AG08396 (cell line): ENCODE data around the gene HSD17B8.
"Not testable (repeated sequence)": the region's sequence is repeated elsewhere in the genome, so short reads cannot be mapped to it uniquely, and the experiment has no call there.

Experiments used
- DNase-seq: peaks from one replicate; pipeline ENCODE4 v3.0.0; 2012; ENCODE audit warnings: low spot score, mixed read lengths

The HSD17B8 gene

DNA sequence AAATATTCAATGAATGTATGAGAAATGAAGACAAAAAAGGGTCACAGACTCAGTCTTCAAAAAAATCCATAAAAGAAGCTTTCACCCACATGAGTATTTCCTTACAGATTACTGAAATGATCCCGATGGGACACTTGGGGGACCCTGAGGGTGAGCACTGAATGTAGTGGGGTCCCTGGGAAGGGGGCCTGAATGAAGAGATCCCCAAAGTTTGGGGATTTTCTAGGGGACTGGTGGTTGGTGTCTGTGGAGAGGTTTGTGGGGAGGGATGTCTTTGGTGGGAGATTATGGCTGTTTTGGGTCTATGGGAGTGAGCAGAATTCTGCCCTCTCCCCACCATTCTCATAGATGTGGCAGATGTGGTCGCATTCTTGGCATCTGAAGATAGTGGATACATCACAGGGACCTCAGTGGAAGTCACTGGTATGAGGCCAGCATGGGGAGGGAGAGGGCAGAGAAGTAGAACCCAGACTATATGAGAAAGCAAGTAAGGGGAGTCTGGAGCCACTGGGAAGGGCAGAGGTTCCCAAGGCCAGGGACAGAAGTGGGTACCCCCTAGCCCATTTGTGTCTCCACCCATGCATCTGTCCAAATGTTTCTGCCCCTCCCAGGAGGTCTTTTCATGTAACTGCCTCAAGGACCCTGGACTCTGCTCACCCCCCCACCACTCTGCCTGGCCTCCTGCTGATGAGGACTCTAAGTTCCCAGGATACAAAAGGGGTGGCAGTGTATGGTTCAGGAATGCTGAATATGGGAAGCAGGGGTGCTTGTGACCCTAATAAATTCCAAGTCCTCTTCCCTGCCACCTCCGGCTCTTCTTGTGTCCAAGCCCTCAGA, 1.8 kb downstream of the HSD17B8 start:
- no peak for DNase-seq

DNA sequence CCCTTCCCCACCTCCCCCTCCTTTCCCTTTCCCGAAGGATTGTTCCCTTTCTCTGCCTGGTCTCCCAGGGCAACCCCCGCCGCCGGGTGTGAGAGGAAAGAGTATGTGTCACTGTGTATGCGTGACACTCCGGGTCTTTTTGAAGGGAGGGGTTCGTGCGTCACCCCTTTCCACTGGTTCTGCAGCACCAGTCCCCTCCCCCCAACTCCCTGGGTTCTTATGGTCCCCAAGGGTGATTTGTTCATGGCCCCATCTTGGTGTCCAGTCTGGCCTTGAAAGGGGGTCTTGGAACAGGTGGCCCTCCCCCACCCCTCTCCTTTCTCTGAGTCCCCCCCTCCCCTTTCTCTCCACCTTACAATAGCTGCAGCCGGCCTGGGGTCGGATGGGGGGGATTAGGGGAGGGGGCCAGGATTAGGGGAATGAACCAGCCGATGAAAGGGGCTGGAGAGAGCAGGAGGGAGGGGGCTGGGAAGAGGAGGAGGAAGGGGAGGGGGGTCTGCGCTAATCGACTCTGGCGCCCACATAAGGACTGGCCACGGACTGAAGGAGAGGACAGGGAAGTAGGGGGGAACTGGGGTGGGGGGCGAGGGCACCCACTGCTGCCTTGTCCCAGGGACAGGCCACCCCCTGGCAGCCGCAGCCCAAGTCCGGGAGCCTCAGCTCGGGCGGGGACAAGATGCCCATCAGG, 2.6 kb downstream of the HSD17B8 start:
- peak; percentile 82 for DNase-seq

DNA sequence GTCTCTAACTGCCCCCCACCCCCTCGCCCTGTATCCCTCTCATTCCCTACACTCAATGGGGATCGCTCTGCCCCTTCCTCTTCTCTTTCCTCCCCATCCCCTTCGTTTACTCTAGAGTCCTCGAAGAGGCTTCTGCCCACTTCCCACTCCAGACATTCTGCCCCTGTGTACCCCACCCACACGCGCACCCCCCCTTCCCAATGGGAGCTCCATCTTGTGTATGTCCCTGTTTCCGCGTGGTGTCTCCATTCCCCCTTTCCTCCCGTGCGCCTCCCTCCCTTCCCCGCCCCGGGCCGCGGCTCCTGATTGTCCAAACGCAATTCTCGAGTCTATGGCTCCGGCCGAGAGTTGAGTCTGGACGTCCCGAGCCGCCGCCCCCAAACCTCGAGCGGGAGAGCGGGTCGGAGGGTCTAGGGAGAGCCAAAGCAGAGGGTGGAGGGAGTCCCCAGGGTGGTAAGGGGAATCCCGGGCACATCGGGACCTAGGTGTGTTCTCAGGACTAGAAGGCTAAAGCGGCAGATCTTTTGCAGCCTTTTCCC, 3.2 kb downstream of the HSD17B8 start:
- DNase-seq = peak; percentile 73

DNA sequence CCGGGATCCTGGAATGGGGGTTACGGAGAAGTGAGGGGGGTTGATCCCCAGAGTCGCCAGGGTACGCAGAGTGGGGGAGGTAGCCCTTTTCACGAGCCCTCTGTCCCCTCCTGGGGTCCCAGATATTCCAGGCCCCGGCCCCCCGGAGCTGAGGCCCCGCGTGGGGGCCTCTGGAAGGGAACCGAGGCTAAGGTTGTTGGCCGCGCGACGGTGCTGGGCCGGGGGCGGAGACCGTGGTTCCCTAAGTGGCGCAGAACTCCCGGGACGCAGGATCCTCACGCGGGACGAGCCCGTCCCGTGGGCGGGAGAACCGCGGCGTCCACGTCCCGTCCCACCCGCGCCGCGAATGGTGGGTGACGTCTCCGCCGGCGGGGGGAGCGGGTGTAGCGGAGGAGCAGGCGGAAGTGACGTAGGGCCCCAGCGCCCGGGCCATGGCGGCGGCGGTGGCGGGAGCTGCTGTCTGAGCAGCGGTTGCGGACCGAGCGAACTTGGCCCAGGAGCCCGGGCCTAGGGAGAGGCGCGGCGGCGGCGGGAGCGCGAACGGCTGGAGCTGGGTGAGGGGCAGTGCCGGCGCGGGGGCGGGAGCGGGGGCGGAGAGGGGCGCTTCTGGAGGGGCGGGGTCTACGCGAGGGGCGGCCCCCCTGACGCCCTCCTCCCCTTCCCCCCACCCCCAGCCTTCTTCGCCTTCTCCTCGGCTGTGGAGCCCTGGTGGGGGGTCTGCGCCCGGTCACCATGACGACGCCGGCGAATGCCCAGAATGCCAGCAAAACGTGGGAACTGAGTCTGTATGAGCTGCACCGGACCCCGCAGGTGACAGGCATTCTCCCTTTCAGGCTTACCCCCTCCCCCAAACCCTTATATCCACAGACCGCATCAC, 3.9 kb downstream of the HSD17B8 start, which contains the start of gene RING1:
RING1 (plus strand) TSS at position 410 of the 877 bp plus-strand sequence; CDS start at position 733, 323 bp downstream.
- peak; percentile 95 for DNase-seq

DNA sequence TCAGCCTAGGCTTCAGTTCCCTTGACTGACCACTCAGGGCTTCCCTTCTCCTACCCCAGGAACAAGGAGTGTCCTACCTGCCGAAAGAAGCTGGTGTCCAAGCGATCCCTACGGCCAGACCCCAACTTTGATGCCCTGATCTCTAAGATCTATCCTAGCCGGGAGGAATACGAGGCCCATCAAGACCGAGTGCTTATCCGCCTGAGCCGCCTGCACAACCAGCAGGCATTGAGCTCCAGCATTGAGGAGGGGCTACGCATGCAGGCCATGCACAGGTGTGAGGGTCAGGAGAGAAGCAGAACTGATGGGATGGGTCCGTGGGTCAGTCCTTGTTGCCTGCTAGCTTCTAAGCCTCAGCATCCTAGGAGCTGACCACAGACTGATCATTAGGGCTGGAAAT, 5.4 kb downstream of the HSD17B8 start:
- DNase-seq = no peak

DNA sequence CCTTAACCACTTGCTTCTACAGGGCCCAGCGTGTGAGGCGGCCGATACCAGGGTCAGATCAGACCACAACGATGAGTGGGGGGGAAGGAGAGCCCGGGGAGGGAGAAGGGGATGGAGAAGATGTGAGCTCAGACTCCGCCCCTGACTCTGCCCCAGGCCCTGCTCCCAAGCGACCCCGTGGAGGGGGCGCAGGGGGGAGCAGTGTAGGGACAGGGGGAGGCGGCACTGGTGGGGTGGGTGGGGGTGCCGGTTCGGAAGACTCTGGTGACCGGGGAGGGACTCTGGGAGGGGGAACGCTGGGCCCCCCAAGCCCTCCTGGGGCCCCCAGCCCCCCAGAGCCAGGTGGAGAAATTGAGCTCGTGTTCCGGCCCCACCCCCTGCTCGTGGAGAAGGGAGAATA, 6.7 kb downstream of the HSD17B8 start:
- DNase-seq = peak; percentile 1

DNA sequence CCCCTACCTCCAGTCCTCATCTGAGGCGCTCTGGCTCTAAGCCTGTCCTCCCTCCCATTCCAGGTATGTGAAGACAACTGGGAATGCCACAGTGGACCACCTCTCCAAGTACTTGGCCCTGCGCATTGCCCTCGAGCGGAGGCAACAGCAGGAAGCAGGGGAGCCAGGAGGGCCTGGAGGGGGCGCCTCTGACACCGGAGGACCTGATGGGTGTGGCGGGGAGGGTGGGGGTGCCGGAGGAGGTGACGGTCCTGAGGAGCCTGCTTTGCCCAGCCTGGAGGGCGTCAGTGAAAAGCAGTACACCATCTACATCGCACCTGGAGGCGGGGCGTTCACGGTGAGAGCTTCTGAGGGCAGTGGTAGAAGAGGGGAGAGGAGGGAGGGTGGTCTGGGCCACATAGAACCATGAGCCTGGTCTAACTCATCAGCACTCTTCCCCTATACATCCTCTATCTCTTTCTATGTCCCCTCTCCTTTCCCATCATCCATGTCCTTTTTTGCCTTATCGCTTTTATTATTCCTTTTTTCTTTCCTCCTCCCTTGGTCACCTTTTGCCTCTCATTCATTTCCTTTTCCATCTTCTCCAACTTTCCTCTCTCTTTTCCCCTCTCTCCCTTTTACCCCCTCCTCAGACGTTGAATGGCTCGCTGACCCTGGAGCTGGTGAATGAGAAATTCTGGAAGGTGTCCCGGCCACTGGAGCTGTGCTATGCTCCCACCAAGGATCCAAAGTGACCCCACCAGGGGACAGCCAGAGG, 7.4 kb downstream of the HSD17B8 start:
- no peak for DNase-seq

DNA sequence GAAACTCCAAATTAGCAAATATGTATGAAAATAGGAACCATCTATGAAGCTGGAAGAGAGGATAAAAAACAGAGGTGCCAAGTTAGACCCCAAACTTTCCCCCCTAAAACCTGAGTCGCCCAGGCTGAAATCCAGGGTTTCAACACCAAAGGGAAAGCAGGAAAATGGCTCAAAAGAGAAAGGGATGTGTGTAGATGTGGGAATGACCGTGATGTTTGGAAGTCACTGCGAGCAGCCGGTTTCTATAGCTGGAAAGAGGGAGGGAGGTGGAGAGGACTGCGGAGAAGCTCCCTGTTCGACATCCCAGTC, 8.4 kb downstream of the HSD17B8 start:
- DNase-seq = no peak

DNA sequence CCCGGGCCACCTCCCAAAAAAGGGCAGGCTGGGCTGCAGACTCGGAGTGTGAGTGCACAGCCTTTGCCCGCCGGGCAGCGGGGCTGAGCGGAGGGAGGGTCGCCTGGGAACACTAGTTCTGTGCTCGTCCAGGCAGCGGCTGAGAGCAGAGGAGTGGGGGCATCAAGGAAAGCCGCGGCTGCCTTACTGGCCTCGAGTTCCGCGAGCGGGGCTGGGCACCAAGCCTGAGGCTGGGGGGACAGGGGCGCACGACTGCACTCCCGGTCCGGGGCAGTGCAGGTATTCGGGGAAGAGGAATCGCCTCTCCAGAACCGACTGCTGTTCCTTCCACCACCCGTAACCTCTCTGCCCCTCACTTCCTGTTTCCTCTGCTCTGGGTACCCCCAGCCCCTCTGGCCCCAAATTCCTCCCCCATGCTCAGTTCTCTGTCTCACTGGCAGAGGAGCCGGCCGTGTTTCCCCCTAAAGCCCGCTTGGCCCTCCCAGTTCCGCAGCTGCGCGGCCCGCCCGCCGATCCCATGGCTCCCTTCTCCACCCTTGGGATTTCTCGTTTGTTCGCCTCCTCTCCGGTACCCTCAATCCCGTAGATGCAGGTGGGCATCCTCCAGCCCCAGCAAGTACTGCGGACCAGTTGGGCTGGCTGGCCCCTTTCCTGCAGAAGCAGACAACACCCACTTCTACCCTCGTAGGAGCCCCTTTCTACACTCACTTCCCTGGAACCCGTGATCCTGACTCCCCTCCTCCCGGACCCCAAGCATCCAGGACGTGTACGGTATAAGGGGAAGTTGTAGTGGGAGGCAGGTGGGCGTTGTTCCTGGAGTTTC, 8.9 kb downstream of the HSD17B8 start:
- DNase-seq = peak; percentile 56

DNA sequence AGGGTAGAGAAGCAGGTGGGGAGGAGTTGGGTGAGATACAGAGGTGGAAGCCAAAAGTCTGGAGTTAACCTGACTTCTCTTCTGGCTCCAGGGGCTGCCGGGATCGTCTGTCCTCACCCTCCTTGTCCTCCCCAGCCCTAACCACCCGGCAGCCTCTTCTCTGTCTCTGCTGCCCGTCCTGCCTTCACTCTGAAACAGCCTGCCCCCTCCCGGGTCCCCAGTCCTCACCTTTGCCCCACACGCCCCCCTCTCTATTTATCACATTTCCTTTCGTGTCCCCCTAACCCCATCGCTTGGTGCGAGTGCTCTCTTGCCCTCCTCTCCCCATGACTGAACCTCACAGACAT, 9.5 kb downstream of the HSD17B8 start:
- DNase-seq = no peak

DNA sequence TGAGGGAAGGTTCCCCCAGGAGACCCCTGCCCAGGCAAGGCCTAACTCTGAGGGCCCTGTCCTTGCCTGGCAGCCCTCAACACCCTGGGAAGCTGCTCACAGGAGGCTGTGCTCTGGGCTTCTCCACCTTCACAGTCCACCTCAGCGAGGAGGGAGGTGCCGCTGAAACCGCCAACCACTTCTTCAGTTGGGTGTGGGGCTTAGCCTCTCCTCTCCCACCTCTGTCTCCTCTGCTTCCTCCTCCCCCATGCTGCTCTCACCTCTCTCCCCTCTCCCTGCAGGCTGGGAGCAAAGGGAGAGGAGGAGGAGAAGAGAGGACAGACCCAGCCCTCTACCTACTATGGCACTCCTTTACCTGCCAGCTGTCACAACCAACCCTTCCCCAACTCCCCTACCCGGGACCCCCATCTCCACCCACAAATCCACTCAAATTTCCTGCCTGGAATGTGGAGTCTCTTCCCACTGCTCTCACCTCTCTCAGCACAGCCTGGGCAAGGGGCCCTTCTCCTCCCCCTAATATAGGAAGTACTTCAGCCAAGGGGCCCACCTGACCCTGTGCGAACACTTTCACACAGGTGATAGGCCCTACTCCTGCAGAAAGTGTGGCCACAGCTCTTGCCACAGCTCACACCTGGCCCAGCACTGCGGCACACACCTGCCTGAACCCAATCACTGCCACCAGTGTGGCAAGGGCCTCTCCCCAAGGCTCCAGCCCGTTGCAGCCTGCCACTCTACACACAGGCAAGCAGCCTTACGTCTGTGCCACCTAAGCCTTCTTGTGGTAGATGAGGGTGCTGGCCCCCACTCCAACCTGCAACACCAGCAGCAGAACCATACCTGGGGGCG, 11.0 kb downstream of the HSD17B8 start:
- no peak for DNase-seq

DNA sequence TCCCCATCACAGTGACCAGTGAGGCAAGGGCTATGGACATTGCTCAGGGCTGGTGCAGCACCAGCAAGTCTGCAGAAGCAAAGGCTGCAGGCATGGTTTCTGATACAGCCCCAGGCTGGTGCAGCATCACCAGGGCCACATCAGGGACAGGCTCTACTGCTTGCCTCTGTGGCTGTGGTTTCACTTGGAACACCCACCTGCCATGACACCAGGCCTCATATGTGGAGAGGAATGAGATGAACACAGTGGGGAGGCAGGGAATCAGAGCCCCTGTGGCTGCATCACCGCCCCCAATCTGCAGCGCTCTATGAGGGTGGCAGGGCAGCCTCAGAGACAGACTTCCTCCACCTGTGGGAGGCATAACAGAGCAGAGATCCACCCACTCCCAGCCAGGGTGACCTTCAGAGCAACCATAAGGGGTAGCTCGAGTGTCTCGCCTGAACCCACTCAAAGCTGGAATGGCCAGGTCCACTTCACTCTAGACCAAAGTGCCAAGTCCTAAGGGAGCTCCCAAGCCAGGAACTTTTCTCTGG, 11.7 kb downstream of the HSD17B8 start:
- DNase-seq = no peak

DNA sequence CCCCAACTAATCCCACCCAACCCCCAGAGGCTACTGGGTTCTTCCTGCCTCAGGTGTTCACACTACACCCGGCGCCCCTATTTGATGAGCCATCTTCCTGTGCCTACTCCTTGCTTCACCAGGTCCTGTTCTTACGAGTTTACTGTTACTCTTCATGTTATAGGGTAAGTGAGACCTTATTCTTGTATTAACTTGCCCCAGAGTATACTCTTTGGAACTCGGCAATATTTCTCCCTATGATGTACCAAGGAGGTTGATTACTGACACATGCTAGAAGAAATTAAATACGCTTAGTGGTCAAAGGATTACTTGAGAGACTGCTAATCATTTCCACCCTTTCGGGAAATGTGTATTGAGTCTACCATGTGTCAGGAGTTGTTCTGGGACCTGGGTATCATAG, 12.8 kb downstream of the HSD17B8 start:
- no peak for DNase-seq

DNA sequence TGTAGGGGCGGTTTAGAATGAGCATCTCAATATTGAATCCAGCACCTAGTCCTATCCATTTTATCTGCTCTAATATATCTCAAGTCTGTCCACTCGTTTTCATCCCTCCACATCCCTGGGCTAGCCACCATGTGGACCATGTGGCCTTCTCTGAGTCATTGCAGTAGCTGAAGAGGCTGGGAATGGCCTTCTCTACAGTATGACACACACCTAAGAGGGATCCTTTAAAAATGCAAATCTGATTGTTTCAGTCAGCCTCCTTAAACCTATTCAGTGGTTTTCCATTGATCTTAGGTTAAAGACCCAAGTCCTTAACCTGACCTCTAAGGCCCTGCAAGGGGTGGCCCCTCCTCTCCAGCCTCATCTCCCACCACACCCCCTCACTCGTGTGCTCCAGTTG, 13.2 kb downstream of the HSD17B8 start:
- no peak for DNase-seq

DNA sequence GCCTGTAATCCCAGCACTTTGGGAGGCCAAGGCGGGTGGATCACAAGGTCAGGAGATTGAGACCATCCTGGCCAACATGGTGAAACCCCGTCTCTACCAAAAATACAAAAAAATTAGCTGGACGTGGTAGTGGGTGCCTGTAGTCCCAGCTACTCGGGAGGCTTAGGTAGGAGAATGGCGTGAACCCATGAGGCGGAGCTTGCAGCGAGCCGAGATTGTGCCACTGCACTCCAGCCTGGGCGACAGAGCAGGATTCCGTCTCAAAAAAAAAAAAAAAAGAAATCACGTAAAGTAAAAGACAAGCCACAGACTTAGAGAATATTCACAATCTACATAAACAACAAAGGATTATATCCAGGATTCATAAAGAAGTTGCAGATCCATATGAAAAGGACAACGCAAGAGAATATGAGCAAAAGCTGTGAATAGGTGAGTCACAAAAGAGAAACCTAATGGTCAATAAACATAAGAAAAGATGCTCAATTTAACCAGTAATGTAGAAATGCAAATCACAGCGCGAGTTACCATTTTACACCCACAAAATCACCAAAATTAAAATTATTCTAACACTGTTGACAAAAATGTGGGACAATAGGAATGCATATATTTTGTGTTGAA, 22.2 kb downstream of the HSD17B8 start:
- DNase-seq = not testable (repeated sequence)

DNA sequence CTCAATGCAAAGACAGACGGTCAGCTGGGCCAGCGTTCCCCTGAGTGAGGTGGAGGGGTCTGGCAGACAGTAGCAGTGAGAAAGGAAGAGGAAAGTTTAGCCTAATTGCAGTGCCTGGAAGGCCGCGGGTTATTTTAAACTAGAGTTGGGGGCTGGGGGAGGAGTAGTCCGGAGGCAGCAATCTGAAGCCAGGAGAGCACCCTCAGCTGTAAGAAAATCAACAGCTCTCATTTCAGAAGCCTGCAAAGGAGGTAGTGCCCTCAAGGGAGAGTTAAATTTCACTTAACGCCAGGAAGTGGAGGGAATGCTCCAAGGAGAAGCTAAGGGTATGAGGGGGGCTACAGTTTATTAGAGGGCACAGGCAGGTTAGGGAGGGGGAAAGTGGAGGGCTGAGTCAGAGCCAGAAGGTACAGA, 30.8 kb downstream of the HSD17B8 start:
- no peak for DNase-seq

DNA sequence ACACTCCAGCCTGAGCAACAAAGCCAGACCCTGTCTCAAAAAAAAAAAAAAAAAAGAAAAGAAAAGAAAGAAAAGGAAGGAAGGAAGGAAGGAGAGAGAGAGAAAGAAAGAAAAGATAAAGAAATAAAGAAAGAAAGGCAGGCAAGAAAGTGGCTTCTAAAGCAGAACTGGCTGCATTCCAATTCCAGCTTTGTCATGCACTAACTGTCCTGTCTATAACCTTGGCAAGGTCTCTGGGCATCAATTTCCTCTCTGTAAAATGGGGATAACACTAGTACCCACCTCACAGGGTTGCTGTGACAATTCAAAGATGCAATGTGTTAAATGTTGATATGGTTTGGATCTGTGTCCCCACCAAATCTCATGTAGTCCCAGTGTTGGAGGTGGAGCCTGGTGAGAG, 31.9 kb downstream of the HSD17B8 start:
- DNase-seq = no peak

DNA sequence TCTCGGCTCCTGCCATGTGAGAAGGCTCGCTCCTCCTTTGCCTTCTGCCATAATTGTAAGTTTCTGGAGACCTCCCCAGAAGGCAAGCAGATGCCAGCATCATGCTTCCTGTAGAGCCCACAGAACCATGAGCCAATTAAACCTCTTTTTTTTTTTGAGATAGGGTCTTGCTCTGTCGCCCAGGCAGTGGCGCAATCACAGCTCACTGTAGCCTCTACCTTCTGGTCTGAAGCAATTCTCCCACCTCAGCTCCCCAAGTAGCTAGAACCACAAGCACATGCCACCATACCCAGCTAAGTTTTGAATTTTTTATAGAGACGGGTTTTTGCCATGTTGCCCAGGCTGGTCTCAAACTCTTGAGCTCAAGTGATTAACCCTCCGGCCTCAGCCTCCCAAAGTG, 32.4 kb downstream of the HSD17B8 start:
- DNase-seq = no peak

DNA sequence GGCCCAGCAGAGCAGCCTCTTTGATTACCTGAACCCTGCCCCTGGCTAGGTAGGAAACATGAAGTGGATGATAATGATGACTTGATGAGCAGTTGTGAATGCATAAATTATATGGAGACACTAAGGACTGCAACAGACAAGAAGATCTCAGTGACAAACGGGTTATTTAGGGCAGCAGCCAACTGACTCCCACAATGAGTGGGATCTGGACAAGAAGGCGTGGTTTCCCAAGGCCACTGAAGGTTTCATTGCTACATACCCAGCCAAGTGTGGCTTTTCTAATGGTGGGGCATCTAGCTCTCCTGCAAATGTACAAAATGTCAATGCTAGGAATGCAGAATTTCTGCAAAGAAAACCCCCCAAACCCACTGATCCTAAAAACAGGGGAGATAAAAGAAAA, 33.3 kb downstream of the HSD17B8 start:
- DNase-seq = no peak
